Measurements from ENCODE around the gene SUPT20HL2.

SUPT20HL2 gene

DNA sequence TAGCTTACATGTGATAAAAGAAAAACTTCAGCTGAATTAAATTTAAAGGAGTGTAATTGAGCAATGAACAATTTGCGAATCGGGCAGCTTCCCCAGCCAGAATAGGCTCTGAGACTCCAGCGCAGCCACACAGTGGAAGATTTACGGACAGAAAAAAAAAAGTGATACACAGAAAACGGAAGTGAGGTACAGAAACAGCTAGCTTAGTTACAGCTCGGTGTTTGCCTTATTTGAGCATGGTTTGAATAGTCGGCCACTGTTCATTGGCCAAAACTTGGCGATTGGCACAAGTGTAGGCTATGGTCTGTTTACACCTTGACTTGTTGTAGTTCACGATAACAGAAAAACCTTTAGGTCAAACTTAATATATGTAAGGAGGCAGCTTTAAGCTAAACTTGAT is 29.9 kb upstream of the SUPT20HL2 start:
- no peak overlapping the region for H3K4me3 ChIP-seq (ENCODE audit: low read depth, low read length)
- in situ Hi-C loops (cut with HindIII; ENCODE audit: low sequenced_read_pairs) = no loop called here
- DNase-seq (ENCODE audit: low read depth) = no peak
- TF ChIP-seq, protein P1, sequence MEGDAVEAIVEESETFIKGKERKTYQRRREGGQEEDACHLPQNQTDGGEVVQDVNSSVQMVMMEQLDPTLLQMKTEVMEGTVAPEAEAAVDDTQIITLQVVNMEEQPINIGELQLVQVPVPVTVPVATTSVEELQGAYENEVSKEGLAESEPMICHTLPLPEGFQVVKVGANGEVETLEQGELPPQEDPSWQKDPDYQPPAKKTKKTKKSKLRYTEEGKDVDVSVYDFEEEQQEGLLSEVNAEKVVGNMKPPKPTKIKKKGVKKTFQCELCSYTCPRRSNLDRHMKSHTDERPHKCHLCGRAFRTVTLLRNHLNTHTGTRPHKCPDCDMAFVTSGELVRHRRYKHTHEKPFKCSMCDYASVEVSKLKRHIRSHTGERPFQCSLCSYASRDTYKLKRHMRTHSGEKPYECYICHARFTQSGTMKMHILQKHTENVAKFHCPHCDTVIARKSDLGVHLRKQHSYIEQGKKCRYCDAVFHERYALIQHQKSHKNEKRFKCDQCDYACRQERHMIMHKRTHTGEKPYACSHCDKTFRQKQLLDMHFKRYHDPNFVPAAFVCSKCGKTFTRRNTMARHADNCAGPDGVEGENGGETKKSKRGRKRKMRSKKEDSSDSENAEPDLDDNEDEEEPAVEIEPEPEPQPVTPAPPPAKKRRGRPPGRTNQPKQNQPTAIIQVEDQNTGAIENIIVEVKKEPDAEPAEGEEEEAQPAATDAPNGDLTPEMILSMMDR (IDR thresholded peaks at IDR 0.05; ENCODE audit: low read depth, low read length, missing control alignments) = no peak

DNA sequence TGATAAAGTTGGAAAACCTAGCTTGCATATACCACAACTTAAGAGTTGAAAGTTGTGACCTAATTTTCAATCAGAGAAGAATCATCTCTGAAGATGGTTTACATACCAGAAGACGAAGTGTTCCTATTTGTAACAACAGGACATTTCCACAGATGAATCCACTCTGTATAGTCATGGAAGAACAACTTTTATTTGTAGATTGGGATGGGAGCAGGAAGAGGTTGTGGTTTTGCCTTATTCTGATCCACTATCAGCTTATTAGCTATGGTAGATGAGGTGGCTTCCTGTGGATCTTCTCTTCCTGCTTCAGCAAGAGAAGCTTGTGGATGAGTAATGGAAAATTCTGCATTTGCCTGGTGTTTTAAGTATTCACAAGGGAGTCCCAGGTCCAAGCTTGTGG is 27.9 kb upstream of the SUPT20HL2 start:
- peak; percentile 45 for DNase-seq (ENCODE audit: low read depth)

DNA sequence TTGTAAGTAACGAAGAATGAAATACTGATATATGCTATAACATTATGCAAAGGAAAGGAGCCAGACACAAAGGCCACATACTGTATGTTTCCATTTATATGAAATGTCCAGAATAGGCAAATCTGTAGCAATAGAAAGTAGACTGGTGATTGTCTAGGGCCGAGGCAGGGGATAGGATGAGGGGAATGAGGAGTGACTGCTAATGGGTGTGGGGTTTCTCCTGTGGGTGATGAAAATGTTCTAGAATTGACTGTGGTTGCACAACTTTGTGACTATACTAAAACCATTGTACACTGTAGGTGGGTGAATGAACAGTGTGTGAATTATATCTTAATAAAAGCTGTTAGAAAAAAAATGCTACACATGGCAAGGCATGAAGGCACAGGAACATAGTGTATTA is 26.6 kb upstream of the SUPT20HL2 start:
- DNase-seq (ENCODE audit: low read depth) = no peak
- TF ChIP-seq, protein P1 (IDR thresholded peaks at IDR 0.05; ENCODE audit: low read depth, low read length, missing control alignments) = no peak
- H3K4me3 ChIP-seq (ENCODE audit: low read depth, low read length) = no peak overlapping the region
- in situ Hi-C loops (cut with HindIII; ENCODE audit: low sequenced_read_pairs) = no loop called here

More for the DNA sequence above, 27.9 kb upstream of the SUPT20HL2 start:
- no peak overlapping the region for H3K4me3 ChIP-seq (ENCODE audit: low read depth, low read length)
- in situ Hi-C loops (cut with HindIII; ENCODE audit: low sequenced_read_pairs) = no loop called here
- TF ChIP-seq, protein P1 (IDR thresholded peaks at IDR 0.05; ENCODE audit: low read depth, low read length, missing control alignments) = no peak

DNA sequence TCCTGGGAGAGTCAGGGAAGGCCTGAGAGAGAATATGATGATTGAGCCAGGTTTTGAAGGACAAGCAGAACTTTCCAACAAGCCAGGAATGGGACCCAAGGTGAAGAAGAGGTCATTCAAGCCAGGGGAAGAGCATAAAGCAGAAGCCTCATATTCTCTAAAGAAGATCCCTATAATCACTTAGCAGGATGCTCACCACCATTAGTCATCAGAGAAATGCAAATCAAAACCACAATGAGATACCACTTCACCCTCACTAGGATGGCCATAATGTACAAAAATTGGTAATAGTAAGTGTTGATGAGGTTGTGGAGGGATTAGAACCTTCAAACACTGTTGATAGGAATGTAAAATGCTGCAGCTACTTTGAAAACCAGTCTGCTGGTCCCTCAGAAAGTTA is 26.0 kb upstream of the SUPT20HL2 start:
- TF ChIP-seq, protein P1 (IDR thresholded peaks at IDR 0.05; ENCODE audit: low read depth, low read length, missing control alignments) = no peak

DNA sequence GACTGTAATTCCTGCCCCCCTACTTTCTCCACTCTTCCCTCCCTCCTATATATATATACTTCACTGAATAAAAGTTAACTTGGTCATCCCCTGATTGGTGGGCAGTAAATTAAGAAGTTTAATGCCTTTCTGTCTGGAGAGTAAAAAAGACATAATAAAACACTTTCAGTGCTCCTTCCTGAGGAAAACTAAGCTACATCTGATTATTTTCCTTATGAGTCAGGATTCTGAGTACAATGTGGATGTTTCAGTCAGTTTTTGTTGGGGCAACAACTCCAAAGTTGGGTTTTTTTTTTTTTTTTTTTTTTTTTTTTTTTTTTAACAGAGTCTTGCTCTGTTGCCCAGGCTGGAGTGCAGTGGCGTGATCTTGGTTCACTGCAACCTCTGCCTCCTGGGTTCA is 22.0 kb upstream of the SUPT20HL2 start:
- in situ Hi-C loops (cut with HindIII; ENCODE audit: low sequenced_read_pairs) = no loop called here
- DNase-seq (ENCODE audit: low read depth) = no peak
- TF ChIP-seq, protein P1 (IDR thresholded peaks at IDR 0.05; ENCODE audit: low read depth, low read length, missing control alignments) = no peak
- no peak overlapping the region for H3K4me3 ChIP-seq (ENCODE audit: low read depth, low read length)

More for the DNA sequence above, 26.0 kb upstream of the SUPT20HL2 start:
- in situ Hi-C loops (cut with HindIII; ENCODE audit: low sequenced_read_pairs) = no loop called here
- no peak for DNase-seq (ENCODE audit: low read depth)
- H3K4me3 ChIP-seq (ENCODE audit: low read depth, low read length) = no peak overlapping the region

DNA sequence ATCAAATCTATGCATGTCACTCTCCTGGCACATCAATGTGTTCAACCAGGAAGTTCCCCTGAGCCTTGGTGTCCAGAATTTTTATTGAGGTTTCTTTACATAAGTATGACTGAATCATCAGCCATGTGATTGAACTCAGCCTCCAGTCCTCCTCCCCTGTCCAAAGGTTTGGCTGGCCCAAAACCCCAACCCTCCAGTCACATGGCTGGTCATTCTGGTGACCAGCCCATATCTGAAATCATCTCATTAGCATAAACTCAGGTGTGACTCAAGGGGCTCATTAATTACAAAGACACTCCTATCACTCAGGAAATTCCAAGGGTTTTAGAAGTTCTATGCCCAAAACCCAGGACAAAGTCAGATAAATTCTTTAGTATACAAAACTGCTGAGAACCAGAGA is 20.6 kb upstream of the SUPT20HL2 start:
- no peak for DNase-seq (ENCODE audit: low read depth)
- in situ Hi-C loops (cut with HindIII; ENCODE audit: low sequenced_read_pairs) = loop anchor here (5.0 kb wide), 1 partner anchor 73 kb away; no protein-coding TSS in a partner anchor
- no peak overlapping the region for H3K4me3 ChIP-seq (ENCODE audit: low read depth, low read length)
- TF ChIP-seq, protein P1 (IDR thresholded peaks at IDR 0.05; ENCODE audit: low read depth, low read length, missing control alignments) = no peak

DNA sequence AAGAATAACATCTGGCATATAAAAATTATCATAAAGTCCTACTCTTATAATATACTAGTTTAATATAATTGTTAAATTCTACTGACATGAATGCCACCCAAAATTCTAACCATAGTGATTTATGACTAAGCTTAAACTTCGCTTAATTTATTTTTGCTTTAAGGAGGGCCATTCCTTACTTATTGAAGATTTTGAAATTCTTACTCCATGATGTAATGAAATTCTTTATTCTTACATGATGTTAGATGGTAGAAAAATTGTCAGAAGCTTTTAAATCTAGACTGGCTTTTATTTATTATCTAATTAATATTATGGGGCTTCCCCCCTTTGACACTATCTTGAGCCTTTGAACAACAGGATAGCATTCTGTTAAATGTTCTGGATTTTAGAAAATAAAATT is 19.5 kb upstream of the SUPT20HL2 start:
- in situ Hi-C loops (cut with HindIII; ENCODE audit: low sequenced_read_pairs) = loop anchor here (5.0 kb wide), 1 partner anchor 74 kb away; no protein-coding TSS in a partner anchor
- DNase-seq (ENCODE audit: low read depth) = no peak
- H3K4me3 ChIP-seq (ENCODE audit: low read depth, low read length) = no peak overlapping the region
- TF ChIP-seq, protein P1 (IDR thresholded peaks at IDR 0.05; ENCODE audit: low read depth, low read length, missing control alignments) = no peak

Measured in astrocyte of the cerebellum (primary cell).